Left lobe of liver (tissue), 2 donors: ENCODE results near the gene MRFAP1L1. TPM values are rescaled to one million over a fixed set of nuclear protein-coding genes. Genes with fewer than 3 reads are reported as not detected.
"Not testable (repeated sequence)": the region's sequence is repeated elsewhere in the genome, so short reads cannot be mapped to it uniquely, and the experiment has no call there.

Experiments
- ATAC-seq: fragments of 200-7000 bp; cut with Tn5 transposase; one replicate; pipeline ENCODE4 v1.9.1; 2020; ENCODE audit warnings: mild to moderate bottlenecking, moderate library complexity
- DNase-seq: peaks from one replicate; pipeline ENCODE4 v3.0.0-alpha.2; 2020; ENCODE audit warnings: low spot score
- total RNA-seq: library from RNA; stranded (reverse); gene quantifications from one replicate; pipeline ENCODE4 v1.2.1, GENCODE V29; 2021
- donor health status: DM: no; HTN: no; CAD: no; lungs with moderate emphysema.
- donor health status: DM: no; HTN: yes; CAD: no.

The MRFAP1L1 gene
- total RNA-seq, 1 donor from 2014 or later, result 26.7 TPM

GRCh38 chr4:6739920-6740319 is 30.3 kb upstream of the MRFAP1L1 start:
- DNase-seq, result no peak

GRCh38 chr4:6734165-6734786 is 24.6 kb upstream of the MRFAP1L1 start:
- DNase-seq, result peak; percentile 43
- no peak for ATAC-seq

More at GRCh38 chr4:6739920-6740319, 30.3 kb upstream of the MRFAP1L1 start:
- ATAC-seq, result no peak

- DNase-seq, result peak; percentile 95
- peak; percentile 72 for ATAC-seq
Measured at GRCh38 chr4:6733358-6734164, 23.9 kb upstream of the MRFAP1L1 start.

DNA sequence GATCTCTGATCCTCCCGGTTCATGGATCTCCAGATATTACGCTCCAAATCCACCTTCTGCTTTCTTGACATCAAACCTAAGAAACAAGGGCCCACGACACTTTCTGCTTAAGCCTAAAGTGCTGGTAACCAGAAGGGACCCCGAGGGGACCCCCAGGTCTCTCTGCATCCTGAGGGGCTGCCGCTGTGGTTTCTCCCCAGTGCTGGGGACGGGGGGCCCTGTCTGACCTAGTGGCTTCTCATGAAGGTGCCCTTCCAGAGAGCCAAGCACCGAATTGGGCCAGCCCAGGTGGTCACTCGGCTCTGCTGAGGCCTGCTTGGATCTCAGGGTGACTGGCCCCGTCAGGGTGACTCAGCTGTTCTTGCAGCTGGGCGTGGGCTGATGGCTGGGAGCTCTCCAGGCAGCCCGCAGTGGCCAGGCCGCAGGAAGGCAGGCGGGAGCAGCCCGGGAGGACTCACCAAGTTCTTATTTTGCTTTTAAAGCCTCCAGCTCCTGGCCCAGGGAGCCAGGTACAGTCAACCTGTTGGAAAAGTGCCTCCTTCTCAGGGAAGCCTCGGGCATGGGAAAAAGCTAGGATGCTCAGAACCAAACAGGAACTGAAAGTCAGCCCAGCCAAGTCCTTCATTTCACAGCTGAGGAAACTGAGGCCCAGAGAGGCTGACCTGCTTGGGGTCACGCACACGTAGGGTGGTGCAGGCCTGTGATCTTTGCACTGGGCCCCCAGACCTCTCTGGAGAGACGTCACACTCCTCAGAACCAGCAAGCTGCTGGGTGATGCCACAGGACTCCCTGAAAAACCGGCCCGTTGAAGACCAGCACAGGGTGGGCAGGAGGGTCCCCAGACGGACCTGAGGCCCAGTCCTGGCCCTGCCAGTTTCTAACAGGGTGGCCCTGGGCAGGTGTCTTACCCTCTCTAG is 23.0 kb upstream of the MRFAP1L1 start:
- peak; percentile 89 for DNase-seq
- ATAC-seq, result peak; percentile 74

DNA sequence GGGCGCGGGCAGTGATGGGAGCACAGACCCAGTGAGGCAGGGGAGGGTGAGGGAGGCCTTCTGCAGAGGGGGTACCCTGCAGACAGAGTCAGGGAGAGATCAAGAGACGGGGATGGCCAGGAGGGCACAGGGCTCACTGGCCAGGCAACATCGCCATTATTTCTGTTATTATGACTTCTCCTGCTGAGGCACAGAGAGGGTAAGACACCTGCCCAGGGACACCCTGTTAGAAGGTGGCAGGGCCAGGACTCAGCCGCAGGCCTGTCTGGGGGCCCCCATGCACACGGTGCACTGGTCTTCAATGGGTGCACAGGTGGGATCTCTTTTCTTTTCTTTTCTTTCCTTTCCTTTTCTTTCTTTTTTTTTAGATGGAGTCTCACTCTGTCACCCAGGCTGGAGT is 22.1 kb upstream of the MRFAP1L1 start:
- DNase-seq, result no peak
- no peak for ATAC-seq

DNA sequence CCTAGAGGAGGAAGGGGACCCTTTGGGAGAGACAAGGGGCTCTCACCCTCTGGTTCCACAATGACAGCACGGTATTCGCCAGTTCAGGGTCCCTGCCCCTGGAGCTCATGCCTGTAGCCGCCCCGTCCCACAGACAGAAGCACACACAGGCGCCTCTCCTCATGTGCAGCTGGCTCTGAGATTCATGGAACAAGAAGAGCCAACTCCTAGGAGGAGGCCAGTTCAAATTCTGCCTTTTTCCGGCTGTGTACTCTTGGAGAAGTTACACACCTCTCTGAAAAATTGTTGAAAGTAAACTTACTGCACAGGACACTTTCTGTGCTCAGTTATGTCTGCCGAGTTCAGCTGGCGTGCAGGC is 21.6 kb upstream of the MRFAP1L1 start:
- DNase-seq (no peak), ATAC-seq (no peak)

- ATAC-seq (no peak), DNase-seq (no peak)
Measured at GRCh38 chr4:6730603-6731317, 21.1 kb upstream of the MRFAP1L1 start.

DNA sequence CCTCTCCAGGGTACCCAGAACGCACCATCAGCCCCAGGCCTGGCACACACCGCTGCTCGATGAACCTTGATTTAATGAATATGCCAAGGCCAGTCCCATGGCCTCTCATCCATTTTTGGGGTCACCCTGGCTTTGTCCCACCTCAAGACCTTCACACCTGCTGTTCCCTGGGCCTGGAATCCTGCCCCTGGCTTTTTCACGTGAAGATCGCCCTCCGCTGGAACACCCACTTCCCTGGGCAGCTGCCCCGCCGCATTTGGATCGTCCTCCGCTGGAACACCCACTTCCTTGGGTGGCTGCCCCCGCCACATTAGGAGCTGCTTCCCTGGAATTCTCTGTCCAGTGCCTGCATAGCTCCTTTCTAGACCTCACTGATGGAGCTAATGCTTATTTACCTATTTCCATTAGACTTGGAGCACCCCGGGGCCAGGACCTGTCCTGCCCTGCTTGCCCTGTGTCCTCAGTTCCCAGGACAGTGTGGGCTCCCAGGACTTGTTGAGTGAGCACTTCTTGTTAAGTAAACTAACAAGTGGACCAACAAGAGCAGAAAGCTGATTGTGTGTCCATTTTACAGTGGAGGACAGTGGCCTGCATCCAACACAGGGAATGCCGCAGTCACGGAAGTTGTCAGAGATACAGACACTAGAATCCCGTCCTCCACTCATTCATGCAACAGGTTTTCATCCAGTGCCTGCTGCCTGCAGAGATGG is 18.8 kb upstream of the MRFAP1L1 start:
- DNase-seq, result peak; percentile 87
- peak; percentile 63 for ATAC-seq

GRCh38 chr4:6727943-6728250 is 18.2 kb upstream of the MRFAP1L1 start:
- ATAC-seq, result no peak
- no peak for DNase-seq

DNA sequence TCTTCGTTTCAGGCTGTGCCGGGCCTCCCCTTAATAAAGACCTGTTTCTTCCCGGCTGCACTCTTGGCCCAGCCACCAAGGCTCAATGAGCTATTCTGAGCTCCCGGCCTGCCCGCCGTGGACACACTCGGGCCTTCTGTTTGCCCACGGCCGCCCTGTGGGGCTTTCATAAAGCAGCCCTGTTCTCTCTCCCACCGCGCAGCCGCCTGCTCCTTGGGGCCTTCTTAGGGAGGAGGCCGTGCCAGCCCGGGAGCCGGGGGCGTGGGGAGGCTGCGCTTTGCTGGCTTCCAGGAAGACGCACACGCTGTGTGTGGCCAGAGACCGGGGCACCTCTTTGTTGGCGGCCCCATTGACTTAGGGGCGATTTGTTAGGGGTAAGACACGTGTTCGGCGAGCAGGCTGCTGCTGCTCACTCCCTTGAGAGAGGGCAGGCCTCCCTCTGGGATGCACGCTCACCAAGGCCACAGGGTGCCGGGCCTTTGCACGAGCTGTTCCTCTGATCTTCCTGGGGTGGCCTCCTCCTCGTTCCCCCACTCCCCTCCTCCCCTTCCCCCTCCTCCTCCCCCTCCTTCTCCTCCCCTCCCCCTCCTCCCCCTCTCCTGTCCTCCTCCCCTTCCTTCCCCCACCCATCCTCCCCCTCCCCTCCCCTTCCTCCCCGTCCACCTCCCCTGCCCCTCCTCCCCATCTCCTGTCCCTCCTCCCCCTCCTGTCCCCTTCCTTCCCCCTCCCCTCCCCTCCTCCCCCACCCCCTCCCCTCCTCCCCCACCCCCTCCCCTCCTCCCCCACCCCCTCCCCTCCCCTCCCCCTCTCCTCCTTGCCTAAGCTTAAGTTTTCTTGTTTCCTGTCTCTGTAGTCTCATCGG is 17.6 kb upstream of the MRFAP1L1 start:
- ATAC-seq, result no peak
- DNase-seq, result no peak

- ATAC-seq, DNase-seq: not testable (repeated sequence)
Measured at GRCh38 chr4:6725427-6725961, 15.8 kb upstream of the MRFAP1L1 start.

GRCh38 chr4:6724421-6725111 is 14.9 kb upstream of the MRFAP1L1 start:
- DNase-seq, result no peak
- no peak for ATAC-seq

GRCh38 chr4:6723851-6724250 is 14.2 kb upstream of the MRFAP1L1 start:
- ATAC-seq, result no peak
- no peak for DNase-seq

- ATAC-seq (no peak), DNase-seq (no peak)
Measured at GRCh38 chr4:6722891-6723290, 13.2 kb upstream of the MRFAP1L1 start.

DNA sequence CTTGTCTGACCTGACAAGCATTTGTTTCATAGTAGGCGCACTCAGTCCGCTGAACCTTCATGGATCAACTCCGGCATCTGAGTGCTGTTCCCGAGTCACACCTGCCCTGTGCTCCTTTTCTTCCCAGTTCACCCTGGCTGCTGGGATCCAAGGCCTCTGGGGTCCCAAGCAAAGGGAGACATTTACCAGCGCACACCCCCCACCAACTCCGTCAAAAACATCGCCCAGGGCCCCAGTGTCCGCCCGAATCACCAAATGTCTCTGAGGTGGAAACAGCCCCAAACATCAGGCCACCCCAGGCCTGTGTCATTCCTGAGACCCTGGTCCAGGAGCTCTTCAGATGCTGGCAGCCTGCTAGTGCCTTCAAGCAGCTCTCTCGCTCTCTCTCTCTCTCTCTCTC is 11.5 kb upstream of the MRFAP1L1 start:
- ATAC-seq (no peak), DNase-seq (no peak)

DNA sequence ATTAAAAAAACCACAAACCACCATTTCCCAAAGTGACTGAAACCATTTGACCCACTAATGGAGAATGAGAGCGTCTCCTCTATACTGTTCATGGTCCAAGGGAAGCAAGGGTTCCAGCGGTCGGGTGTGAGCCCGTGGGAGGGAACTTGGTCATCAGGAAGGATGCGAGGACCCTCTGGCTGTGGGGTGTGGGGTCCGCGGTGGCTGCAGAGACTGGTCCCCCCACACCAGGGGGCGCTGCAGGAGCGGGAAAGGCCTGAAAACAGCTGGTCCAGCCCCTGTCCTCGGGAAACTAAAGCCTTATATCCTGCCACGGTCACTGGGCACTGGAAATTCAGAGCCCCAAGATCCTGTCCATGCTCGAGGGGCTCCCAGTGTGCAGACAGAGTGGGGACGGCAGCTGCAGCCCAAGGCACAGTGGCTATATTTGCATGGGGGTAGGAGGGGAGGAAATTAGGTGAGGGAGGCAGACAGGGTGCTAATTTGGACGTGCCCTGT is 10.6 kb upstream of the MRFAP1L1 start:
- peak; percentile 78 for ATAC-seq
- peak; percentile 85 for DNase-seq

DNA sequence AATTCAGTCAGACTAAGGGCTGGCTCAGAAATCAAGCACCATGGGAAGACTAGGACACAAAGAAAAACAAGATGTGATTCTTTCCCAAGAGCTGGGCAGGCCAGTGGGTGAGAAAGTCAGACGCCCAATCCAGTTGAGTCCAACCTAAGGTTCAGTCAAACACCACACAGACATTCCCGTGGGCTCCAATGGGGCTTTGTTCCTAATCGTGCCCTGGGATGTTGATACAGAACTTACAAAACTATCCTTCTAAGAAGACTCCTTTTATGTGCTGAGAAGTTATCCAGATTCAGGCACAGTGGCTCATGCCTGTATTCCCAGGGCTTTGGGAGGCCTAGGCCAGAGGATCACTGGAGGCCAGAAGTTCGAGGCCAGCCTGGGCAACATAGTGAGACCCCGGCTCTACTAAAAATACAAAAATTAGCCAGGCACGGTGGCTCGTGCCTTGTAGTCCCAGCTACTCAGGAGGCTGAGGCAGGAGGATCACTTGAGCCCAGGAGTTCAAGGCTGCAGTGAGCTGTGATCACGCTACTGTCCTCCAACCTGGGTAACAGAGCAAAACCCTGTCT is 10.0 kb upstream of the MRFAP1L1 start:
- no peak for DNase-seq
- no peak for ATAC-seq
